HEK293 (cell line): Measurements from ENCODE around the gene NXPH2.

Experiments
- ZBTB17 ChIP-seq: fragments of 450-650 bp; formaldehyde crosslinking; IDR thresholded peaks from 2 replicates; pipeline ENCODE4 v1.5.1; 2016; ENCODE audit warnings: missing biosample characterization, missing genetic modification characterization
- ZFP37 ChIP-seq: fragments of 450-650 bp; formaldehyde crosslinking; IDR thresholded peaks from 2 replicates; pipeline ENCODE4 v1.5.1; 2016; ENCODE audit warnings: missing biosample characterization, missing genetic modification characterization
- ZIC2 ChIP-seq: fragments of 450-650 bp; formaldehyde crosslinking; IDR thresholded peaks from 2 replicates; pipeline ENCODE4 v1.5.1; 2016; ENCODE audit warnings: missing biosample characterization, missing genetic modification characterization
- ZNF561 ChIP-seq: fragments of 450-650 bp; IDR thresholded peaks from 2 replicates; pipeline ENCODE4 v1.5.1; 2018; ENCODE audit warnings: missing biosample characterization, missing genetic modification characterization, borderline replicate concordance
- TF ChIP-seq, protein P1 (sequence below): fragments of 450-650 bp; formaldehyde crosslinking; IDR thresholded peaks from 2 replicates; pipeline ENCODE4 v1.5.1; 2016; ENCODE audit warnings: missing biosample characterization, missing genetic modification characterization

DNA sequence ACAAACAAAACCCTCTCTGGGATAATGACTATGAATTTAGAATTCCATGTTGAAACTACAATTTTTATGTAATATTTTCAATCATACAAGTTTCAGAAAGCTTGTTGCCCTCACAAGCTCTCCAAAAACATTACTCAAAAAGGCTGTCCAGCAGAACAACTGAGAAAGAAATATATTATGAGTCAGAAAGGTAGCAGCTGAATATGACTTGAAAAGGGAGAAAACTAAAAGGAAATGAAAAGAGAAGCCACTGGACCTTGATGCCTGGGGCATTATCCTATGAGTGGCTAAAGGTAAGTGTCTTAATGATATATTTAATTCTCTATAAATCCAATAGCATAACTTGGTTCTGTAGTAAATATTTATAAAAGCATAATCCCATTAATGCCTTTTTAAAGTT, 61.8 kb downstream of the NXPH2 start:
- TF ChIP-seq, protein P1, sequence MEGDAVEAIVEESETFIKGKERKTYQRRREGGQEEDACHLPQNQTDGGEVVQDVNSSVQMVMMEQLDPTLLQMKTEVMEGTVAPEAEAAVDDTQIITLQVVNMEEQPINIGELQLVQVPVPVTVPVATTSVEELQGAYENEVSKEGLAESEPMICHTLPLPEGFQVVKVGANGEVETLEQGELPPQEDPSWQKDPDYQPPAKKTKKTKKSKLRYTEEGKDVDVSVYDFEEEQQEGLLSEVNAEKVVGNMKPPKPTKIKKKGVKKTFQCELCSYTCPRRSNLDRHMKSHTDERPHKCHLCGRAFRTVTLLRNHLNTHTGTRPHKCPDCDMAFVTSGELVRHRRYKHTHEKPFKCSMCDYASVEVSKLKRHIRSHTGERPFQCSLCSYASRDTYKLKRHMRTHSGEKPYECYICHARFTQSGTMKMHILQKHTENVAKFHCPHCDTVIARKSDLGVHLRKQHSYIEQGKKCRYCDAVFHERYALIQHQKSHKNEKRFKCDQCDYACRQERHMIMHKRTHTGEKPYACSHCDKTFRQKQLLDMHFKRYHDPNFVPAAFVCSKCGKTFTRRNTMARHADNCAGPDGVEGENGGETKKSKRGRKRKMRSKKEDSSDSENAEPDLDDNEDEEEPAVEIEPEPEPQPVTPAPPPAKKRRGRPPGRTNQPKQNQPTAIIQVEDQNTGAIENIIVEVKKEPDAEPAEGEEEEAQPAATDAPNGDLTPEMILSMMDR (tag by site-specific recombination): no peak
- no peak for TF ChIP-seq ZBTB17 (tag by site-specific recombination)
- no peak for TF ChIP-seq ZNF561 (tag by site-specific recombination)
- no peak for TF ChIP-seq ZFP37 (tag by site-specific recombination)
- TF ChIP-seq ZIC2: no peak
